K562 (cell line): Measurements from ENCODE around the gene BNIP2. TPM values are rescaled to one million over a fixed set of nuclear protein-coding genes. Genes with fewer than 3 reads are reported as not detected.

Experiments
- ATAC-seq: fragments of 200-7000 bp; cut with Tn5 transposase; 3 replicates; pipeline ENCODE4 v1.9.1; 2020; ENCODE audit warnings: moderate library complexity
- BruUV-seq: library from RNA; stranded (reverse); fragments of 400-500 nt; replicated peaks from 2 replicates; lab custom pipeline; 2021; lab: Mats Ljungman, UMichigan
- CTCF ChIA-PET: fragments of 300-600 bp; formaldehyde crosslinking; extraction: SDS; loops from one replicate; lab custom pipeline; 2021; ENCODE audit warnings: low intra/inter-chr PET ratio; lab: Yijun Ruan, JAX
- POLR2A ChIA-PET: fragments of 300-600, 350-650 bp; sonication (Branson Sonifier 250); formaldehyde crosslinking; extraction: SDS; loops from one replicate; lab custom pipeline; 2021; ENCODE audit warnings: antibody characterized with exemption, inconsistent platforms; lab: Yijun Ruan, JAX
- DNase-seq, 4 experiments: peaks; one replicate each; pipeline versions ENCODE4 v3.0.0 to v3.0.0-alpha.2; 2011 to 2018; ENCODE audit warnings: low spot score in 3 of 4, mixed read lengths in 3 of 4; ENCODE audit errors: extremely low read depth in 1 of 4
- FAIRE-seq: peaks from 2 replicates; lab custom pipeline; 2011; peaks lifted over from hg19 to GRCh38; lab: Jason Lieb, UNC
- H2AFZ ChIP-seq: 2 replicates; pipeline ENCODE4 v1.6.0; 2011; ENCODE audit warnings: low read depth, low read length, control low read depth, inconsistent platforms
- H3K27ac ChIP-seq: fragments of 200-600 bp; 3 replicates; pipeline ENCODE4 v1.8.0; 2011; ENCODE audit warnings: low read depth, mild to moderate bottlenecking, control low read depth, inconsistent platforms, low read length, moderate library complexity, mixed read lengths; ENCODE audit errors: extremely low read depth
- H3K27me3 ChIP-seq, 2 experiments: fragments of 300-600 bp in 1 of 2; 2 replicates in 1 of 2; 3 replicates in 1 of 2; pipeline versions ENCODE4 v1.6.0 to v1.8.0; 2011; ENCODE audit warnings: inconsistent platforms in 2 of 2, low read length in 2 of 2, mild to moderate bottlenecking in 1 of 2, mixed read lengths in 1 of 2, moderate library complexity in 1 of 2; ENCODE audit not compliant: control insufficient read depth in 2 of 2, insufficient read depth in 2 of 2
- H3K36me3 ChIP-seq: fragments of 300-600 bp; 3 replicates; pipeline ENCODE4 v1.8.0; 2011; ENCODE audit warnings: mild to moderate bottlenecking, low read length, inconsistent platforms; ENCODE audit not compliant: control insufficient read depth, insufficient read depth
- H3K4me1 ChIP-seq, 2 experiments: fragments of 200-600 bp in 1 of 2; replicated peaks in 1 of 2; 2 replicates in 1 of 2; 3 replicates in 1 of 2; pipeline versions ENCODE4 v1.5.1 to v1.8.0; 2011; ENCODE audit warnings: inconsistent platforms in 2 of 2, low read length in 2 of 2, mild to moderate bottlenecking in 1 of 2, mixed read lengths in 1 of 2, moderate library complexity in 1 of 2; ENCODE audit not compliant: control insufficient read depth in 2 of 2, insufficient read depth in 2 of 2
- H3K4me2 ChIP-seq: 2 replicates; pipeline ENCODE4 v1.6.1; 2011; ENCODE audit warnings: low read length, control low read depth, inconsistent platforms, mixed read lengths; ENCODE audit not compliant: insufficient read depth
- H3K4me3 ChIP-seq: fragments of 200-600 bp; sonication (generic), shearing (Covaris generic); 2 replicates; pipeline ENCODE4 v1.5.1; 2016; ENCODE audit warnings: control low read depth, inconsistent platforms
- H3K79me2 ChIP-seq: fragments of 200-600 bp; 3 replicates; pipeline ENCODE4 v1.8.0; 2011; ENCODE audit warnings: low read length, inconsistent platforms; ENCODE audit not compliant: control insufficient read depth, insufficient read depth
- H3K9ac ChIP-seq, 2 experiments: 2 replicates each; pipeline versions ENCODE4 v1.6.0 to v1.6.1; 2011; ENCODE audit warnings: low read depth in 2 of 2, low read length in 2 of 2, control low read depth in 1 of 2, inconsistent platforms in 1 of 2, mild to moderate bottlenecking in 1 of 2, mixed read lengths in 1 of 2; ENCODE audit not compliant: insufficient read depth in 1 of 2
- H3K9me1 ChIP-seq: one replicate; pipeline ENCODE4 v1.6.0; 2011; ENCODE audit warnings: inconsistent platforms, mild to moderate bottlenecking, low read length, moderate library complexity; ENCODE audit not compliant: control insufficient read depth, insufficient read depth
- H3K9me3 ChIP-seq: replicated peaks from 2 replicates; pipeline ENCODE4 v1.5.1; 2011; ENCODE audit warnings: low read depth, low read length, inconsistent platforms; ENCODE audit not compliant: control insufficient read depth, insufficient read depth
- H4K20me1 ChIP-seq: replicated peaks from 2 replicates; pipeline ENCODE4 v1.6.1; 2011; ENCODE audit warnings: low read length, inconsistent platforms, mixed read lengths; ENCODE audit not compliant: control insufficient read depth, insufficient read depth
- ARID3A ChIP-seq: IDR thresholded peaks from 2 replicates; pipeline ENCODE4 v1.6.1; 2012; ENCODE audit warnings: low read depth, low read length, improper control_type of control experiment, borderline replicate concordance
- E2F6 ChIP-seq, 2 experiments: IDR thresholded peaks; 2 replicates each; pipeline ENCODE4 v1.6.1; 2011; ENCODE audit warnings: borderline replicate concordance in 1 of 2, control low read depth in 1 of 2, low read depth in 1 of 2, low read length in 1 of 2, mild to moderate bottlenecking in 1 of 2, mixed read lengths in 1 of 2, moderate library complexity in 1 of 2; ENCODE audit not compliant: insufficient read depth in 1 of 2, insufficient read length in 1 of 2, poor library complexity in 1 of 2, severe bottlenecking in 1 of 2; ENCODE audit errors: extremely low read depth in 1 of 2
- EHMT2 ChIP-seq: fragments of 450-650 bp; IDR thresholded peaks from 2 replicates; pipeline ENCODE4 v1.6.1; 2018; ENCODE audit warnings: antibody characterized with exemption
- EP400 ChIP-seq: fragments of 450-650 bp; IDR thresholded peaks from 2 replicates; pipeline ENCODE4 v1.6.1; 2017; ENCODE audit warnings: antibody characterized with exemption, mild to moderate bottlenecking, moderate library complexity
- FOXM1 ChIP-seq, 2 experiments: fragments of 450-650 bp in 1 of 2; sonication (generic) in 1 of 2; formaldehyde crosslinking in 1 of 2; IDR thresholded peaks; 2 replicates each; pipeline versions ENCODE4 v1.6.1 to v1.9.0; 2017 to 2022; ENCODE audit warnings: low read depth in 2 of 2, mild to moderate bottlenecking in 2 of 2, missing genetic modification reagents in 1 of 2, moderate library complexity in 1 of 2
- FOXP1 ChIP-seq: sonication (generic); formaldehyde crosslinking; IDR thresholded peaks from 2 replicates; pipeline ENCODE4 v1.8.0; 2022; ENCODE audit warnings: mild to moderate bottlenecking, missing genetic modification reagents
- LEF1 ChIP-seq: fragments of 450-650 bp; IDR thresholded peaks from 2 replicates; pipeline ENCODE4 v1.6.1; 2016; ENCODE audit warnings: mild to moderate bottlenecking
- TSC22D4 ChIP-seq: fragments of 450-650 bp; IDR thresholded peaks from 2 replicates; pipeline ENCODE4 v1.6.1; 2016; ENCODE audit warnings: missing genetic modification characterization, missing biosample characterization, control low read depth
- ZNF311 ChIP-seq: fragments of 250-450 bp; sonication (Bioruptor Pico); IDR thresholded peaks from 2 replicates; pipeline ENCODE4 v1.4.0; 2020; ENCODE audit warnings: mild to moderate bottlenecking, moderate library complexity
- ZNF609 ChIP-seq: sonication (generic); formaldehyde crosslinking; IDR thresholded peaks from 2 replicates; pipeline ENCODE4 v1.8.1; 2023; ENCODE audit warnings: missing genetic modification reagents, mild to moderate bottlenecking, borderline replicate concordance
- WGBS: fragments of 100-300 bp; shearing (Covaris generic); methylation state at CpG from one replicate; pipeline ENCODE4 v1.1.6; 2016; ENCODE audit warnings: low coverage, mixed read lengths; ENCODE audit not compliant: insufficient coverage; ENCODE audit errors: missing lambda C conversion rate; 5-methylcytosine and 5-hydroxymethylcytosine counted together
- in situ Hi-C: fragments of 300-500 bp; cut with MboI; formaldehyde crosslinking; loops from 4 replicates; pipeline ENCODE4 v1.15.0; 2018; ENCODE audit warnings: inconsistent platforms, mixed read lengths
- intact Hi-C: fragments of 100-400 bp; cut with micrococcal nuclease; formaldehyde crosslinking; loops from 2 replicates; pipeline ENCODE4 v1.14.2; 2022
- polyA plus RNA-seq, 8 experiments: library from polyadenylated mRNA; depleted of rRNA in 4 of 8; stranded (reverse) in 5 of 8; unstranded in 3 of 8; fragments of >200 nt; fragmentation: Nextera tagmentation in 2 of 8; fragmentation: Illumina TruSeq in 1 of 8; extraction: Ambion mirVana in 2 of 8; extraction: Trizol in 1 of 8; gene quantifications; 2 replicates each; pipeline versions ENCODE4 v1.2.1 to v1.2.3, GENCODE V29; 2011 to 2014; ENCODE audit warnings: inconsistent platforms in 1 of 8, missing spikeins in 1 of 8
- total RNA-seq, 7 experiments: library from RNA; depleted of rRNA in 6 of 7; stranded (reverse); fragments of >200 nt in 6 of 7; fragmentation: Illumina TruSeq in 2 of 7; extraction: Trizol in 2 of 7; gene quantifications; 2 replicates each; pipeline versions ENCODE4 v1.2.1 to v1.2.3, GENCODE V29; 2011 to 2021; ENCODE audit warnings: low replicate concordance in 1 of 7

The BNIP2 gene
- total and polyA plus RNA-seq, 9 of the 15 experiments (the other 6 are each of a cell fraction or from before 2014, with no cell fraction given) = 19.6 to 88.0 (median 52.5) TPM

GRCh38 chr15:59696332-59696731, 7.2 kb upstream of the BNIP2 start:
- no peaks in the 10 kb centered on the region for H3K9me1 ChIP-seq
- POLR2A ChIA-PET = interaction anchor here (0.6 to 0.8 kb wide), 2 partner anchors 15 to 18 kb away, joined by 3 read pairs; no protein-coding TSS in a partner anchor
- H3K27me3 ChIP-seq = no peaks in the 10 kb centered on the region
- H3K27ac ChIP-seq = peak overlapping the region; percentile 30; the same call in 1 of the 3 replicates
- BruUV-seq = no TSS peak
- ATAC-seq (peak; percentile 80), FAIRE-seq (peak; percentile 84), DNase-seq (peak in 2 of 4 experiments; percentile 52 to 73)
- no peaks in the 10 kb centered on the region for H3K36me3 ChIP-seq
- H3K4me2 ChIP-seq = no peak overlapping the region
- no peaks in the 10 kb centered on the region for H4K20me1 ChIP-seq
- no peaks in the 10 kb centered on the region for H3K9me3 ChIP-seq
- peaks cover 4 to 8% of the 10 kb centered on the region in 2 experiments; a peak in 3 of 5 replicates for H3K4me1 ChIP-seq
- CTCF ChIA-PET = no interaction called here
- in situ Hi-C loops = loop anchor here (10.0 kb wide), 2 partner anchors 628 to 828 kb away; no protein-coding TSS in a partner anchor
- no peak overlapping the region for H3K4me3 ChIP-seq
- no peak overlapping the region for H3K9ac ChIP-seq
- H3K79me2 ChIP-seq = no peaks in the 10 kb centered on the region
- H2AFZ ChIP-seq = peak overlapping the region; percentile 71
- intact Hi-C loops = loop anchor here (10.0 kb wide), 1 partner anchor 218 kb away; no protein-coding TSS in a partner anchor
- WGBS = 9% methylated on average over 4 of the region's 4 CpGs
- no peak for TF ChIP-seq ZNF311 (CRISPR knock-in tag)
- TF ChIP-seq LEF1 = no peak
- TF ChIP-seq TSC22D4 = no peak
- no peak for TF ChIP-seq ZNF609
- TF ChIP-seq FOXP1 (CRISPR knock-in tag) = no peak
- peak; percentile 58; the same call in 1 of the 2 replicates for TF ChIP-seq FOXM1 (IDR thresholded peaks at IDR 0.05; ENCODE audit: low read depth)
- no peak for TF ChIP-seq FOXM1 (CRISPR knock-in tag; IDR thresholded peaks at IDR 0.05; ENCODE audit: low read depth)
- no peak for TF ChIP-seq ARID3A
- peak; percentile 19 to 59 for TF ChIP-seq E2F6 (IDR thresholded peaks at IDR 0.05; ENCODE audit: borderline replicate concordance in 1 of 2, extremely low read depth in 1 of 2, insufficient read depth in 1 of 2, insufficient read length in 1 of 2, low read depth in 1 of 2, low read length in 1 of 2, poor library complexity in 1 of 2, severe bottlenecking in 1 of 2)
- peak; percentile 80 for TF ChIP-seq EHMT2
- TF ChIP-seq EP400 = 0 out of 2 replicates have a peak, but pooled peaks have one; percentile 12
